Measurements from ENCODE around the gene SOCS3. TPM values are rescaled to one million over a fixed set of nuclear protein-coding genes. Genes with fewer than 3 reads are reported as not detected.
A peak's percentile ranks its signal among the peaks of the same experiment; 100 is the strongest.

The SOCS3 gene
- total and polyA plus RNA-seq, 10 of the 15 experiments (the other 5 are each of a cell fraction or from before 2014, with no cell fraction given) = 0.05 to 3.9 (median 1.0) TPM

GRCh38 chr17:78315355-78316114, 44.3 kb downstream of the SOCS3 start (continued):
- TF ChIP-seq SUZ12 (IDR thresholded peaks at IDR 0.05; ENCODE audit: unreplicated experiment) (no peak), KLF5 (IDR thresholded peaks at IDR 0.05; ENCODE audit: partially characterized antibody) (no peak), RFX5 (IDR thresholded peaks at IDR 0.05; ENCODE audit: low read depth, low read length) (no peak), CBX3 (IDR thresholded peaks at IDR 0.05; ENCODE audit: borderline replicate concordance, low read depth) (no peak), IKZF1 (conservative IDR thresholded peaks at IDR 0.05) (peak; percentile 89), ZBTB33 (IDR thresholded peaks at IDR 0.05) (no peak), RELA (IDR thresholded peaks at IDR 0.05; ENCODE audit: borderline replicate concordance, partially characterized antibody) (no peak), BRCA1 (IDR thresholded peaks at IDR 0.05; ENCODE audit: low read depth, low read length) (no peak), DPF2 (IDR thresholded peaks at IDR 0.05) (peak; percentile 44), ZBTB4 (CRISPR knock-in tag; IDR thresholded peaks at IDR 0.05) (no peak), SKIL (IDR thresholded peaks at IDR 0.05; ENCODE audit: low read depth, poor library complexity, severe bottlenecking) (no peak), MXI1 (IDR thresholded peaks at IDR 0.05; ENCODE audit: low read depth, low read length) (no peak), ZZZ3 (IDR thresholded peaks at IDR 0.05; ENCODE audit: control insufficient read depth, insufficient read length, low read depth) (no peak), MEF2B (IDR thresholded peaks at IDR 0.05; ENCODE audit: partially characterized antibody, poor library complexity, severe bottlenecking) (no peak), ATF3 (IDR thresholded peaks at IDR 0.05; ENCODE audit: borderline replicate concordance, extremely low read depth, low read depth, low read length) (no peak), BHLHE40 (IDR thresholded peaks at IDR 0.05; ENCODE audit: borderline replicate concordance in 1 of 2, low read depth in 2 of 2, low read length in 1 of 2) (peak; percentile 94), PAX5 (IDR thresholded peaks at IDR 0.05; ENCODE audit: borderline replicate concordance, low read depth, low read length) (no peak), LARP7 (IDR thresholded peaks at IDR 0.05) (no peak), SIN3A (IDR thresholded peaks at IDR 0.05; ENCODE audit: low read depth, low read length) (no peak), FOXK2 (IDR thresholded peaks at IDR 0.05) (peak; percentile 75), CBFB (IDR thresholded peaks at IDR 0.05; ENCODE audit: low read depth) (no peak)
